Panc1 (cell line): Measurements from ENCODE around the gene EHD2.

Experiments
- POLR2AphosphoS5 ChIP-seq: IDR thresholded peaks from 2 replicates; pipeline ENCODE4 v1.6.1; 2012; ENCODE audit warnings: mild to moderate bottlenecking, low read depth, low read length, moderate library complexity
- SIN3A ChIP-seq: IDR thresholded peaks from 2 replicates; pipeline ENCODE4 v1.6.1; 2012; ENCODE audit warnings: low read depth, mild to moderate bottlenecking, low read length, moderate library complexity, borderline replicate concordance; ENCODE audit not compliant: insufficient read depth
- TCF7L2 ChIP-seq: IDR thresholded peaks from 2 replicates; pipeline ENCODE4 v1.6.1; 2011; ENCODE audit warnings: mild to moderate bottlenecking, low read depth, low read length, inconsistent platforms
- TF ChIP-seq, protein P1 (sequence below): fragments of 450-650 bp; IDR thresholded peaks from 2 replicates; pipeline ENCODE4 v1.5.1; 2017; ENCODE audit warnings: mild to moderate bottlenecking
- TF ChIP-seq, protein P2 (sequence below), 2 experiments: IDR thresholded peaks; 2 replicates each; pipeline ENCODE4 v1.6.1; 2011 to 2012; ENCODE audit warnings: low read depth in 2 of 2, control low read depth in 1 of 2, low read length in 1 of 2, mild to moderate bottlenecking in 1 of 2, moderate library complexity in 1 of 2; ENCODE audit not compliant: insufficient read depth in 1 of 2

DNA sequence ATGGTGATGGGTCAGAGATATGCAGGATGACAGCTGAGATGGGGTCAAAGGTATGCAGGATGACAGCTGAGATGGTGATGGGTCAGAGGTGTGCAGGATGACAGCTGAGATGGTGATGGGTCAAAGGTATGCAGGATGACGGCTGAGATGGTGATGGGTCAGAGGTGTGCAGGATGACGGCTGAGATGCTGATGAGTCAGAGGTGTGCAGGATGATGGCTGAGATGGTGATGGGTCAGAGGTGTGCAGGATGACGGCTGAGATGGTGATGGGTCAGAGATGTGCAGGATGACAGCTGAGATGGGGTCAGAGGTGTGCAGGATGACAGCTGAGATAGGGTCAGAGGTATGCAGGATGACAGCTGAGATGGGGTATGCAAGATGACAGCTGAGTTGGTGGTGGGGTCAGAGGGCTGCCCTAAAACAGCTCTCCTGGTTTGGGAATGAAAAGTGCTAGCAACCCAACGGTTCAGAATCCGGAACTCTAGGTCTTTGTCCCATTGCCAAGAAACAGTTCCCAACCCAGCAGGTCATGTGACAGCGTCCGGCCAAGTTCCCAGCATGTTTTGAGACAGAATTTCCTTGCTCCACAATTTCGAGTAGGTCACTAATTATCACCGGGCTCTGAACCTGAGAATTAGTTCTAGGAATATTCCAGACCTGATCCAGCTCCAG, 68.5 kb downstream of the EHD2 start:
- TF ChIP-seq, protein P1, sequence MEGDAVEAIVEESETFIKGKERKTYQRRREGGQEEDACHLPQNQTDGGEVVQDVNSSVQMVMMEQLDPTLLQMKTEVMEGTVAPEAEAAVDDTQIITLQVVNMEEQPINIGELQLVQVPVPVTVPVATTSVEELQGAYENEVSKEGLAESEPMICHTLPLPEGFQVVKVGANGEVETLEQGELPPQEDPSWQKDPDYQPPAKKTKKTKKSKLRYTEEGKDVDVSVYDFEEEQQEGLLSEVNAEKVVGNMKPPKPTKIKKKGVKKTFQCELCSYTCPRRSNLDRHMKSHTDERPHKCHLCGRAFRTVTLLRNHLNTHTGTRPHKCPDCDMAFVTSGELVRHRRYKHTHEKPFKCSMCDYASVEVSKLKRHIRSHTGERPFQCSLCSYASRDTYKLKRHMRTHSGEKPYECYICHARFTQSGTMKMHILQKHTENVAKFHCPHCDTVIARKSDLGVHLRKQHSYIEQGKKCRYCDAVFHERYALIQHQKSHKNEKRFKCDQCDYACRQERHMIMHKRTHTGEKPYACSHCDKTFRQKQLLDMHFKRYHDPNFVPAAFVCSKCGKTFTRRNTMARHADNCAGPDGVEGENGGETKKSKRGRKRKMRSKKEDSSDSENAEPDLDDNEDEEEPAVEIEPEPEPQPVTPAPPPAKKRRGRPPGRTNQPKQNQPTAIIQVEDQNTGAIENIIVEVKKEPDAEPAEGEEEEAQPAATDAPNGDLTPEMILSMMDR, result no peak
- TF ChIP-seq, protein P2, sequence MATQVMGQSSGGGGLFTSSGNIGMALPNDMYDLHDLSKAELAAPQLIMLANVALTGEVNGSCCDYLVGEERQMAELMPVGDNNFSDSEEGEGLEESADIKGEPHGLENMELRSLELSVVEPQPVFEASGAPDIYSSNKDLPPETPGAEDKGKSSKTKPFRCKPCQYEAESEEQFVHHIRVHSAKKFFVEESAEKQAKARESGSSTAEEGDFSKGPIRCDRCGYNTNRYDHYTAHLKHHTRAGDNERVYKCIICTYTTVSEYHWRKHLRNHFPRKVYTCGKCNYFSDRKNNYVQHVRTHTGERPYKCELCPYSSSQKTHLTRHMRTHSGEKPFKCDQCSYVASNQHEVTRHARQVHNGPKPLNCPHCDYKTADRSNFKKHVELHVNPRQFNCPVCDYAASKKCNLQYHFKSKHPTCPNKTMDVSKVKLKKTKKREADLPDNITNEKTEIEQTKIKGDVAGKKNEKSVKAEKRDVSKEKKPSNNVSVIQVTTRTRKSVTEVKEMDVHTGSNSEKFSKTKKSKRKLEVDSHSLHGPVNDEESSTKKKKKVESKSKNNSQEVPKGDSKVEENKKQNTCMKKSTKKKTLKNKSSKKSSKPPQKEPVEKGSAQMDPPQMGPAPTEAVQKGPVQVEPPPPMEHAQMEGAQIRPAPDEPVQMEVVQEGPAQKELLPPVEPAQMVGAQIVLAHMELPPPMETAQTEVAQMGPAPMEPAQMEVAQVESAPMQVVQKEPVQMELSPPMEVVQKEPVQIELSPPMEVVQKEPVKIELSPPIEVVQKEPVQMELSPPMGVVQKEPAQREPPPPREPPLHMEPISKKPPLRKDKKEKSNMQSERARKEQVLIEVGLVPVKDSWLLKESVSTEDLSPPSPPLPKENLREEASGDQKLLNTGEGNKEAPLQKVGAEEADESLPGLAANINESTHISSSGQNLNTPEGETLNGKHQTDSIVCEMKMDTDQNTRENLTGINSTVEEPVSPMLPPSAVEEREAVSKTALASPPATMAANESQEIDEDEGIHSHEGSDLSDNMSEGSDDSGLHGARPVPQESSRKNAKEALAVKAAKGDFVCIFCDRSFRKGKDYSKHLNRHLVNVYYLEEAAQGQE (IDR thresholded peaks at IDR 0.05; ENCODE audit: insufficient read depth in 1 of 2, low read depth in 2 of 2, low read length in 1 of 2), result no peak
- TF ChIP-seq POLR2AphosphoS5 (no peak), TCF7L2 (no peak), SIN3A (no peak)
